GM06990 (cell line): ENCODE data around the gene PKD2L2.

Source experiments
- DNase-seq: peaks from one replicate; pipeline ENCODE4 v3.0.0-alpha.2; 2011; ENCODE audit not compliant: insufficient read length; ENCODE audit errors: extremely low read depth
- H3K27me3 ChIP-seq: replicated peaks from 2 replicates; pipeline ENCODE4 v1.6.0; 2011; ENCODE audit warnings: low read length; ENCODE audit not compliant: control insufficient read depth, insufficient read depth
- H3K36me3 ChIP-seq: 2 replicates; pipeline ENCODE4 v1.5.1; 2011; ENCODE audit warnings: low read length; ENCODE audit not compliant: control insufficient read depth, insufficient read depth
- H3K4me3 ChIP-seq: replicated peaks from 2 replicates; pipeline ENCODE4 v1.5.1; 2011; ENCODE audit warnings: low read depth, mild to moderate bottlenecking, control low read depth, low read length
- TF ChIP-seq, protein P1 (sequence below): IDR thresholded peaks from 2 replicates; pipeline ENCODE4 v1.5.1; 2011; ENCODE audit warnings: low read length, control low read depth, mild to moderate bottlenecking, inconsistent platforms; ENCODE audit not compliant: insufficient read depth, poor library complexity, severe bottlenecking

The PKD2L2 gene

DNA sequence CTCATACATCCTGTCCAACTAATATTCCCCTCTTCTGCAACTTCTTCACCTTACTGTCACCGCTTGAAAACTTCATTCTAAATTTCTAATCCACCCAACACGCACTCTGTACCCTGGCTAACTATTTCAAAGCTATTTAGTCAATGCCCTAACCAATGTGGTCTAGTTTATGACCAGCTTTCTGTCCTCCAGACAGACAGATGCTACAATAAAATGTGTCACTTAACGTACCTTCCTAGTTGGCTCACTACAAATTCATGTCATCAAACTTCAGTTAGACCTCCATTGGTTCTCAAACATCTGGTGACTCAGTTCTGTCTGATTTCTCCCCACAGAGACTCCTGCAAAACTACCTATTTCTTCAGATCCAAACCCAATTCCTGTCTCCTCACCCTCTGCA lies 86.0 kb downstream of the PKD2L2 start:
- no peak for DNase-seq
- Histone ChIP-seq H3K36me3 (no peaks in the 10 kb centered on the region; the same call in 1 of the 2 replicates), H3K4me3 (no peak overlapping the region), H3K27me3 (no peaks in the 10 kb centered on the region)
- TF ChIP-seq, protein P1, sequence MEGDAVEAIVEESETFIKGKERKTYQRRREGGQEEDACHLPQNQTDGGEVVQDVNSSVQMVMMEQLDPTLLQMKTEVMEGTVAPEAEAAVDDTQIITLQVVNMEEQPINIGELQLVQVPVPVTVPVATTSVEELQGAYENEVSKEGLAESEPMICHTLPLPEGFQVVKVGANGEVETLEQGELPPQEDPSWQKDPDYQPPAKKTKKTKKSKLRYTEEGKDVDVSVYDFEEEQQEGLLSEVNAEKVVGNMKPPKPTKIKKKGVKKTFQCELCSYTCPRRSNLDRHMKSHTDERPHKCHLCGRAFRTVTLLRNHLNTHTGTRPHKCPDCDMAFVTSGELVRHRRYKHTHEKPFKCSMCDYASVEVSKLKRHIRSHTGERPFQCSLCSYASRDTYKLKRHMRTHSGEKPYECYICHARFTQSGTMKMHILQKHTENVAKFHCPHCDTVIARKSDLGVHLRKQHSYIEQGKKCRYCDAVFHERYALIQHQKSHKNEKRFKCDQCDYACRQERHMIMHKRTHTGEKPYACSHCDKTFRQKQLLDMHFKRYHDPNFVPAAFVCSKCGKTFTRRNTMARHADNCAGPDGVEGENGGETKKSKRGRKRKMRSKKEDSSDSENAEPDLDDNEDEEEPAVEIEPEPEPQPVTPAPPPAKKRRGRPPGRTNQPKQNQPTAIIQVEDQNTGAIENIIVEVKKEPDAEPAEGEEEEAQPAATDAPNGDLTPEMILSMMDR, result no peak

- H3K36me3 ChIP-seq, result peaks cover 2% of the 10 kb centered on the region; the same call in 1 of the 2 replicates
- TF ChIP-seq, protein P1, result no peak
- H3K4me3 ChIP-seq, result no peak overlapping the region
- H3K27me3 ChIP-seq, result no peaks in the 10 kb centered on the region
- no peak for DNase-seq
Measured at GRCh38 chr5:137989419-137989818, 100.2 kb downstream of the PKD2L2 start.
